Renal cortical epithelial cell (primary cell): ENCODE data around the gene NAT16. TPM values are rescaled to one million over a fixed set of nuclear protein-coding genes. Genes with fewer than 3 reads are reported as not detected.
"Not testable (repeated sequence)": the region's sequence is repeated elsewhere in the genome, so short reads cannot be mapped to it uniquely, and the experiment has no call there.

ENCODE experiments used
- DNase-seq: peaks from one replicate; pipeline ENCODE4 v3.0.0-alpha.2; 2011; ENCODE audit warnings: low read depth
- total RNA-seq: library from RNA; depleted of rRNA; stranded (reverse); fragments of >200 nt; gene quantifications from 2 replicates; pipeline ENCODE4 v1.2.3, GENCODE V29; 2014

The NAT16 gene
- total RNA-seq, 1 donor from 2014 or later = not detected

- peak; percentile 95 for DNase-seq
Measured at GRCh38 chr7:101126651-101127459, 53.2 kb downstream of the NAT16 start, which contains the start of gene SERPINE1. TSS of gene SERPINE1 (plus strand) at chr7:101127104. CDS start at chr7:101128394, 1,290 bp downstream.

- peak; percentile 71 for DNase-seq
Measured at GRCh38 chr7:101125989-101126650, 54.0 kb downstream of the NAT16 start.

GRCh38 chr7:101124376-101125056, 55.6 kb downstream of the NAT16 start:
- DNase-seq = peak; percentile 92

GRCh38 chr7:101123703-101124068, 56.4 kb downstream of the NAT16 start:
- no peak for DNase-seq

- DNase-seq = no peak
Measured at GRCh38 chr7:101122933-101123702, 57.0 kb downstream of the NAT16 start.

GRCh38 chr7:101121991-101122932, 57.8 kb downstream of the NAT16 start:
- peak; percentile 95 for DNase-seq

- DNase-seq = not testable (repeated sequence)
Measured at GRCh38 chr7:101121631-101121990, 58.5 kb downstream of the NAT16 start.

Other genes starting within 250 kb of the NAT16 start
- gene MUC3A, start 230.8 kb downstream of the NAT16 start, total RNA-seq = 0.75 TPM in 1 of 2 replicates, not detected in the other
- gene MUC12, start 210.7 kb downstream of the NAT16 start, total RNA-seq = not detected in 2 replicates
- gene MUC17, start 160.2 kb downstream of the NAT16 start, total RNA-seq = not detected in 2 replicates
- 18.6 and 43.8 TPM in 2 replicates for gene TRIM56, start 94.8 kb downstream of the NAT16 start, total RNA-seq
- gene SERPINE1, start 53.2 kb downstream of the NAT16 start, total RNA-seq = 860 and 1,733 TPM in 2 replicates
- gene AP1S1, start 25.8 kb downstream of the NAT16 start, total RNA-seq = 137 and 326 TPM in 2 replicates
- 0.05 and 1.2 TPM in 2 replicates for gene VGF, start 14.7 kb downstream of the NAT16 start, total RNA-seq
- not detected in 2 replicates for gene MOGAT3, start 20.7 kb upstream of the NAT16 start, total RNA-seq
- 31.3 and 55.8 TPM in 2 replicates for gene PLOD3, start 37.3 kb upstream of the NAT16 start, total RNA-seq
- 51.5 and 160 TPM in 2 replicates for gene ZNHIT1, start 37.9 kb upstream of the NAT16 start, total RNA-seq
- 0.69 and 1.9 TPM in 2 replicates for gene CLDN15, start 57.5 kb upstream of the NAT16 start, total RNA-seq
- 193 and 303 TPM in 2 replicates for gene FIS1, start 64.8 kb upstream of the NAT16 start, total RNA-seq
- 32.3 and 65.0 TPM in 2 replicates for gene IFT22, start 141.5 kb upstream of the NAT16 start, total RNA-seq
- gene COL26A1, start 182.6 kb upstream of the NAT16 start, total RNA-seq = 2.2 TPM in 1 of 2 replicates, not detected in the other